PC-3 (cell line): Measurements from ENCODE around the gene TAPT1. TPM values are rescaled to one million over a fixed set of nuclear protein-coding genes. Genes with fewer than 3 reads are reported as not detected.

Experiments
- ATAC-seq: fragments of 200-7000 bp; cut with Tn5 transposase; 2 replicates; pipeline ENCODE4 v1.9.1; 2020; ENCODE audit warnings: mild to moderate bottlenecking, moderate library complexity
- BruUV-seq: library from RNA; stranded (reverse); fragments of 400-500 nt; replicated peaks from 2 replicates; lab custom pipeline; 2021; lab: Mats Ljungman, UMichigan
- CTCF ChIA-PET: fragments of 300-600 bp; sonication (Branson Sonifier 250); formaldehyde crosslinking; loops from one replicate; lab custom pipeline; 2022; ENCODE audit warnings: antibody characterized with exemption; lab: Charles Lee
- POLR2A ChIA-PET: fragments of 300-600 bp; sonication (Branson Sonifier 250); formaldehyde crosslinking; loops from one replicate; lab custom pipeline; 2022; ENCODE audit warnings: antibody characterized with exemption; ENCODE audit not compliant: unreplicated experiment; lab: Charles Lee
- DNase-seq: peaks from one replicate; pipeline ENCODE4 v3.0.0-alpha.2; 2015
- H2AFZ ChIP-seq: fragments of 300-600 bp; sonication (generic); 2 replicates; pipeline ENCODE4 v1.6.0; 2016; ENCODE audit warnings: antibody characterized with exemption, low read length
- H3F3A ChIP-seq: fragments of 300-600 bp; sonication (generic); one replicate; pipeline ENCODE4 v1.6.0; 2017; ENCODE audit warnings: antibody characterized with exemption, low read length, control low read depth, mild to moderate bottlenecking; ENCODE audit not compliant: unreplicated experiment
- H3K27ac ChIP-seq: fragments of 300-600 bp; sonication (generic); 2 replicates; pipeline ENCODE4 v1.5.1; 2016; ENCODE audit warnings: mild to moderate bottlenecking, low read length
- H3K27me3 ChIP-seq: fragments of 300-600 bp; sonication (generic); 2 replicates; pipeline ENCODE4 v1.6.1; 2016; ENCODE audit warnings: low read length, mixed read lengths
- H3K36me3 ChIP-seq: fragments of 300-600 bp; sonication (generic); 2 replicates; pipeline ENCODE4 v1.6.1; 2016; ENCODE audit warnings: low read depth, mixed run types, low read length, mixed read lengths
- H3K4me1 ChIP-seq: fragments of 300-600 bp; sonication (generic); 2 replicates; pipeline ENCODE4 v1.5.1; 2016; ENCODE audit warnings: low read length; ENCODE audit not compliant: insufficient read depth
- H3K4me2 ChIP-seq: fragments of 300-600 bp; sonication (generic); 2 replicates; pipeline ENCODE4 v1.6.0; 2016; ENCODE audit warnings: low read length
- H3K4me3 ChIP-seq: fragments of 300-600 bp; sonication (generic); 2 replicates; pipeline ENCODE4 v1.5.1; 2016; ENCODE audit warnings: mild to moderate bottlenecking, low read length, mixed read lengths
- H3K79me2 ChIP-seq: fragments of 300-600 bp; sonication (generic); 2 replicates; pipeline ENCODE4 v1.6.1; 2017; ENCODE audit warnings: low read length, mixed read lengths
- H3K9ac ChIP-seq: fragments of 300-600 bp; sonication (generic); 2 replicates; pipeline ENCODE4 v1.6.0; 2016; ENCODE audit warnings: mild to moderate bottlenecking, low read length
- H3K9me2 ChIP-seq: fragments of 300-600 bp; sonication (generic); replicated peaks from 2 replicates; pipeline ENCODE4 v1.6.1; 2016; ENCODE audit warnings: mixed run types, low read length, mixed read lengths
- H3K9me3 ChIP-seq: fragments of 300-600 bp; sonication (generic); 2 replicates; pipeline ENCODE4 v1.6.1; 2016; ENCODE audit warnings: low read length, mixed read lengths
- H4K20me1 ChIP-seq: fragments of 300-600 bp; sonication (generic); 2 replicates; pipeline ENCODE4 v1.6.1; 2016; ENCODE audit warnings: low read length, mixed read lengths
- EZH2 ChIP-seq: fragments of 300-600 bp; sonication (generic); IDR thresholded peaks from one replicate; pipeline ENCODE4 v1.6.1; 2017; ENCODE audit warnings: antibody characterized with exemption, mild to moderate bottlenecking, low read length; ENCODE audit not compliant: unreplicated experiment
- EZH2phosphoT487 ChIP-seq: fragments of 300-600 bp; sonication (generic); IDR thresholded peaks from 2 replicates; pipeline ENCODE4 v1.6.1; 2018; ENCODE audit warnings: mild to moderate bottlenecking, antibody characterized with exemption, low read length, borderline replicate concordance
- intact Hi-C: fragments of 100-400 bp; cut with micrococcal nuclease; formaldehyde crosslinking; loops from 2 replicates; pipeline ENCODE4 v1.9.0; 2023
- total RNA-seq: library from RNA; depleted of rRNA; stranded (reverse); fragments of >200 nt; gene quantifications from 2 replicates; pipeline ENCODE4 v1.2.3, GENCODE V29; 2014
- TF ChIP-seq, protein P1 (sequence below): fragments of 300-600 bp; sonication (generic); conservative IDR thresholded peaks from 2 replicates; pipeline ENCODE4 v1.5.1; 2017; ENCODE audit warnings: antibody characterized with exemption, low read depth, mild to moderate bottlenecking, low read length

The TAPT1 gene
- total RNA-seq, 1 experiment from 2014 or later = 8.7 TPM

- no peak overlapping the region for H3K9ac ChIP-seq
- H3K79me2 ChIP-seq = no peaks in the 10 kb centered on the region
- no peak for DNase-seq
- no peaks in the 10 kb centered on the region for H3F3A ChIP-seq
- ChIA-PET POLR2A (no interaction called here), CTCF (no interaction called here)
- no peaks in the 10 kb centered on the region for H3K9me3 ChIP-seq
- H3K27ac ChIP-seq = no peak overlapping the region
- intact Hi-C loops = no loop called here
- H3K4me1 ChIP-seq = no peaks in the 10 kb centered on the region
- H4K20me1 ChIP-seq = no peaks in the 10 kb centered on the region
- H3K36me3 ChIP-seq = no peaks in the 10 kb centered on the region
- H3K4me3 ChIP-seq = no peak overlapping the region
- H3K9me2 ChIP-seq = no peaks in the 10 kb centered on the region
- H2AFZ ChIP-seq = no peak overlapping the region
- no peaks in the 10 kb centered on the region for H3K27me3 ChIP-seq
- H3K4me2 ChIP-seq = no peak overlapping the region
- no peak for ATAC-seq
- TF ChIP-seq EZH2 = no peak
- TF ChIP-seq, protein P1, sequence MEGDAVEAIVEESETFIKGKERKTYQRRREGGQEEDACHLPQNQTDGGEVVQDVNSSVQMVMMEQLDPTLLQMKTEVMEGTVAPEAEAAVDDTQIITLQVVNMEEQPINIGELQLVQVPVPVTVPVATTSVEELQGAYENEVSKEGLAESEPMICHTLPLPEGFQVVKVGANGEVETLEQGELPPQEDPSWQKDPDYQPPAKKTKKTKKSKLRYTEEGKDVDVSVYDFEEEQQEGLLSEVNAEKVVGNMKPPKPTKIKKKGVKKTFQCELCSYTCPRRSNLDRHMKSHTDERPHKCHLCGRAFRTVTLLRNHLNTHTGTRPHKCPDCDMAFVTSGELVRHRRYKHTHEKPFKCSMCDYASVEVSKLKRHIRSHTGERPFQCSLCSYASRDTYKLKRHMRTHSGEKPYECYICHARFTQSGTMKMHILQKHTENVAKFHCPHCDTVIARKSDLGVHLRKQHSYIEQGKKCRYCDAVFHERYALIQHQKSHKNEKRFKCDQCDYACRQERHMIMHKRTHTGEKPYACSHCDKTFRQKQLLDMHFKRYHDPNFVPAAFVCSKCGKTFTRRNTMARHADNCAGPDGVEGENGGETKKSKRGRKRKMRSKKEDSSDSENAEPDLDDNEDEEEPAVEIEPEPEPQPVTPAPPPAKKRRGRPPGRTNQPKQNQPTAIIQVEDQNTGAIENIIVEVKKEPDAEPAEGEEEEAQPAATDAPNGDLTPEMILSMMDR = no peak
- TF ChIP-seq EZH2phosphoT487 = no peak
- no TSS peak for BruUV-seq
These were observed 10.2 kb upstream of the TAPT1 start for GRCh38 chr4:16236402-16237023.

DNA sequence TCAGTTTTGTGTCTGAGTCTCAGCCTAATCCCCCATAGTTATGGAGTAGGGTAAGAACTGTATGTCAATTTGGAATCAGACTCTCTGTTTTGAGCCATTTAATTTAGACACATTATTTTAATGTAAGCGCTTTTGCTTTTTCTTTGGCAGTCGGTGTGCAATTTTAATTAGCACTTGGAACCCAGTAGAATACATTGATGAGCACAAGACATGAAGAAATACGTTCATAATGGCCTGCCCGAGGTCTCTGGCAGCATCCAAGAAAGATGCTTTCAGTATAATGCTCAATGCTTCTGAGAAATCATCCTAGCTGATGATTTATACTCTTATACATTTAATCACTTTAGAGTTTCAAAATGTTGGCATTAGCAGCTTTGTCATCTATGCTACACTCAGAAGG is 8.9 kb upstream of the TAPT1 start:
- Histone ChIP-seq H3F3A (no peaks in the 10 kb centered on the region), H3K4me3 (no peak overlapping the region), H3K36me3 (no peaks in the 10 kb centered on the region), H3K4me1 (no peaks in the 10 kb centered on the region), H3K9me2 (no peaks in the 10 kb centered on the region), H3K27ac (no peak overlapping the region), H2AFZ (no peak overlapping the region), H3K27me3 (no peaks in the 10 kb centered on the region), H3K9ac (no peak overlapping the region), H4K20me1 (no peaks in the 10 kb centered on the region), H3K79me2 (no peaks in the 10 kb centered on the region), H3K4me2 (no peak overlapping the region), H3K9me3 (no peaks in the 10 kb centered on the region)
- TF ChIP-seq EZH2phosphoT487 (no peak), EZH2 (no peak)
- TF ChIP-seq, protein P1 = no peak
- intact Hi-C loops = no loop called here
- no TSS peak for BruUV-seq
- ATAC-seq = no peak
- CTCF ChIA-PET = no interaction called here
- POLR2A ChIA-PET = no interaction called here
- DNase-seq = no peak

DNA sequence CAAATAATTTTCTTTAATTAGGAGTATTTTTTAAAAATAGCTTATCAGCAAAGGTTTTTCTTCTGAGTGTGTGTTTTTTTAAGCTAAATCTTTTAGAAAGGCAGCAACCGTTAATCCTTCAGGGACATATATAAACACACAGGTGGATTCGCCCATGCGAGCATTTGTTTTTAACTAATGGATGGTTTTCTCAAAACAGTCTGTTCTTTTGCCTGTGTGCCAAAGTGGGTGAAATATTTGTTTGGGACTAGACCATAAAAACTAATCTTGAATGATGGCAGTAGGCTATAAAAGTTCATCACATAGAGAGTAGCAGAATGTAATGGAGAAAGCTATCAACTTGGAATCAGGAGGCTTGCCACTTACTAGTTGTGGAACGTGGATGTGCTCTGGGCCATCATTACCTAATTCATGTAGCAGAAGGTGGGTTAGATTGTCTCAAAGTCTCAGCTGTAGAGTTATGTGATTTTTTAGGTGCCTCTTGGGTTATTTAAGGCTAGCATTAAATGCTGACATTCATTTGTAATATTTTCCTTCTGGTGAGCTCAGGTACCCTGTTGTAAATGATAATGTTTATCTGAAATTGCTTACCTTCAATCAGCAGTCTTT is 7.4 kb upstream of the TAPT1 start:
- no peaks in the 10 kb centered on the region for H3K36me3 ChIP-seq
- H3K4me3 ChIP-seq = no peak overlapping the region
- H3K4me1 ChIP-seq = no peaks in the 10 kb centered on the region
- intact Hi-C loops = no loop called here
- no peak overlapping the region for H3K4me2 ChIP-seq
- no peaks in the 10 kb centered on the region for H3K9me3 ChIP-seq
- no peaks in the 10 kb centered on the region for H3K27me3 ChIP-seq
- ChIA-PET CTCF (no interaction called here), POLR2A (no interaction called here)
- BruUV-seq = no TSS peak
- H3K27ac ChIP-seq = no peak overlapping the region
- ATAC-seq (no peak), DNase-seq (no peak)
- 0 out of 2 replicates have a peak, but pooled peaks cover 4% of the 10 kb centered on the region for H3K79me2 ChIP-seq
- no peaks in the 10 kb centered on the region for H3K9me2 ChIP-seq
- no peak for TF ChIP-seq EZH2
- no peaks in the 10 kb centered on the region for H4K20me1 ChIP-seq
- no peak overlapping the region for H3K9ac ChIP-seq
- no peaks in the 10 kb centered on the region for H3F3A ChIP-seq
- no peak overlapping the region for H2AFZ ChIP-seq
